Calu3 (cell line): ENCODE data around the gene KLK5. TPM values are rescaled to one million over a fixed set of nuclear protein-coding genes. Genes with fewer than 3 reads are reported as not detected.
A peak's percentile ranks its signal among the peaks of the same experiment; 100 is the strongest.

Source experiments
- Bru-seq: library from RNA; stranded (reverse); fragments of 400-500 nt; gene quantifications from one replicate; lab custom pipeline; 2021; lab: Mats Ljungman, UMichigan
- BruChase-seq, 2 experiments: library from RNA; stranded (reverse); fragments of 400-500 nt; gene quantifications; one replicate each; lab custom pipeline; 2021; lab: Mats Ljungman, UMichigan
- BruUV-seq: library from RNA; stranded (reverse); fragments of 400-500 nt; replicated peaks from 2 replicates; lab custom pipeline; 2021; lab: Mats Ljungman, UMichigan
- CTCF ChIA-PET: fragments of 300-600 bp; sonication (Branson Sonifier 250); formaldehyde crosslinking; loops from one replicate; lab custom pipeline; 2022; ENCODE audit warnings: antibody characterized with exemption; lab: Charles Lee
- DNase-seq: peaks from one replicate; pipeline ENCODE4 v3.0.0; 2022
- H3K27ac Mint-ChIP-seq: one replicate; pipeline ENCODE4 v1.8.0; 2022; ENCODE audit warnings: mixed read lengths; ENCODE audit not compliant: unreplicated experiment
- H3K27me3 Mint-ChIP-seq: one replicate; pipeline ENCODE4 v1.8.0; 2022; ENCODE audit warnings: mixed read lengths; ENCODE audit not compliant: unreplicated experiment
- H3K36me3 Mint-ChIP-seq: one replicate; pipeline ENCODE4 v1.8.0; 2022; ENCODE audit warnings: mild to moderate bottlenecking, moderate library complexity, mixed read lengths; ENCODE audit not compliant: insufficient read depth, unreplicated experiment
- H3K4me1 Mint-ChIP-seq: one replicate; pipeline ENCODE4 v1.8.0; 2022; ENCODE audit warnings: mild to moderate bottlenecking, low read depth, mixed read lengths; ENCODE audit not compliant: unreplicated experiment
- H3K4me3 Mint-ChIP-seq: one replicate; pipeline ENCODE4 v1.8.0; 2022; ENCODE audit warnings: mild to moderate bottlenecking, low read depth, moderate library complexity, mixed read lengths; ENCODE audit not compliant: unreplicated experiment
- H3K9me3 Mint-ChIP-seq: one replicate; pipeline ENCODE4 v1.8.0; 2022; ENCODE audit warnings: low read depth, mixed read lengths; ENCODE audit not compliant: unreplicated experiment
- intact Hi-C: fragments of 100-400 bp; cut with micrococcal nuclease; formaldehyde crosslinking; loops from one replicate; pipeline ENCODE4 v1.10.0; 2022; ENCODE audit not compliant: unreplicated experiment
- long read RNA-seq: library from polyadenylated mRNA; stranded (forward); transcript quantifications from one replicate; pipeline ENCODE4 v2.0.0, GENCODE V29; 2022
- total RNA-seq: library from RNA; stranded (reverse); gene quantifications from 2 replicates; pipeline ENCODE4 v1.2.3, GENCODE V29; 2022
- TF ChIP-seq, protein P1 (sequence below): fragments of 200-600 bp; IDR thresholded peaks from one replicate; pipeline ENCODE4 v1.8.0; 2022; ENCODE audit warnings: antibody characterized with exemption; ENCODE audit not compliant: unreplicated experiment

Gene KLK5
- 0.24 and 0.38 TPM in 2 replicates for total RNA-seq
- percentile 20 among the genes with signal in this experiment for Bru-seq, nascent RNA
- BruChase-seq, experiment 1, labeled RNA remaining after a 6-hour chase = percentile 11 among the genes with signal in this experiment
- percentile 8 among the genes with signal in this experiment for BruChase-seq, experiment 2, labeled RNA remaining after a 2-hour chase
- long read RNA-seq = 0 reads

GRCh38 chr19:50952910-50953309 is at the start of gene KLK5:
TSS of gene KLK5 (minus strand) at chr19:50953038. CDS start at chr19:50952657, 381 bp downstream.
- Mint-ChIP-seq H3K27ac (peak within 1 kb of the TSS; percentile 0), H3K9me3 (no peaks in the 10 kb centered on the region), H3K36me3 (peaks cover 9% of the 10 kb centered on the region), H3K27me3 (peaks cover 43% of the 10 kb centered on the region), H3K4me1 (peaks cover 10% of the 10 kb centered on the region), H3K4me3 (no peak within 1 kb of the TSS)
- CTCF ChIA-PET = no interaction called here
- DNase-seq = no peak
- intact Hi-C loops = no loop called here
- TF ChIP-seq, protein P1, sequence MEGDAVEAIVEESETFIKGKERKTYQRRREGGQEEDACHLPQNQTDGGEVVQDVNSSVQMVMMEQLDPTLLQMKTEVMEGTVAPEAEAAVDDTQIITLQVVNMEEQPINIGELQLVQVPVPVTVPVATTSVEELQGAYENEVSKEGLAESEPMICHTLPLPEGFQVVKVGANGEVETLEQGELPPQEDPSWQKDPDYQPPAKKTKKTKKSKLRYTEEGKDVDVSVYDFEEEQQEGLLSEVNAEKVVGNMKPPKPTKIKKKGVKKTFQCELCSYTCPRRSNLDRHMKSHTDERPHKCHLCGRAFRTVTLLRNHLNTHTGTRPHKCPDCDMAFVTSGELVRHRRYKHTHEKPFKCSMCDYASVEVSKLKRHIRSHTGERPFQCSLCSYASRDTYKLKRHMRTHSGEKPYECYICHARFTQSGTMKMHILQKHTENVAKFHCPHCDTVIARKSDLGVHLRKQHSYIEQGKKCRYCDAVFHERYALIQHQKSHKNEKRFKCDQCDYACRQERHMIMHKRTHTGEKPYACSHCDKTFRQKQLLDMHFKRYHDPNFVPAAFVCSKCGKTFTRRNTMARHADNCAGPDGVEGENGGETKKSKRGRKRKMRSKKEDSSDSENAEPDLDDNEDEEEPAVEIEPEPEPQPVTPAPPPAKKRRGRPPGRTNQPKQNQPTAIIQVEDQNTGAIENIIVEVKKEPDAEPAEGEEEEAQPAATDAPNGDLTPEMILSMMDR = no peak
- BruUV-seq = no TSS peak

GRCh38 chr19:51002089-51002532 is 49.3 kb upstream of the KLK5 start:
- Mint-ChIP-seq H3K36me3 (peaks cover 24% of the 10 kb centered on the region), H3K9me3 (no peaks in the 10 kb centered on the region), H3K4me3 (peak overlapping the region; percentile 74), H3K4me1 (peaks cover 42% of the 10 kb centered on the region), H3K27ac (peak overlapping the region; percentile 80), H3K27me3 (peaks cover 49% of the 10 kb centered on the region)
- peak; percentile 34 for DNase-seq
- intact Hi-C loops = no loop called here
- BruUV-seq = no TSS peak
- CTCF ChIA-PET = interaction anchor here (0.6 to 2.5 kb wide), 9 partner anchors 10 to 277 kb away, joined by 3 to 24 read pairs (median 4); no protein-coding TSS in a partner anchor
- TF ChIP-seq, protein P1 = no peak

DNA sequence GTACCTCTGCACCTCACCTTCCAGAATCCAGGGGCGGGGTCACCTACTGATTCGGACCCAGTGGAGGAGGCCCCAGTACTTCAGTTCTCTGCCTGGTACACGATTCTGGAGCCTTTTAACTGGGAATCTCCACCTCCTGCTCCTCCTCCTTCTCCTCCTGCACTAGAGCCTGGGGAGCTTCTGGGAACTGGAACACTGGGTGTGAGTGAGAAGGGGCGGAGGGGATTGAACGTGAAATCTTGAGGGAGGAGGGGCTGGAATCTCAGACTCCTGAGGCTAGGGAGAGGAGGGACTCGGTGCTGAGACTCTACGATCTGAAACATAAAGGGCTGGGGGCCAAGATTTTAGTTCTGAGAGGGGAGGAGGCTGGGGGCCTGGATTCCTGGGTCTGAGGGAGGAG is 48.7 kb upstream of the KLK5 start, which contains the start of gene KLK8:
Gene KLK8 (minus strand): TSS at position 90 of the 400 bp plus-strand sequence. CDS start 437 bp downstream, outside the sequence.
- TF ChIP-seq, protein P1 = no peak
- peaks cover 26% of the 10 kb centered on the region for H3K36me3 Mint-ChIP-seq
- H3K9me3 Mint-ChIP-seq = no peaks in the 10 kb centered on the region
- intact Hi-C loops = no loop called here
- H3K27ac Mint-ChIP-seq = peak within 1 kb of the TSS; percentile 80
- CTCF ChIA-PET = interaction anchor here (0.8 to 2.5 kb wide), 3 partner anchors 10 to 16 kb away, joined by 5 to 24 read pairs (median 10); no protein-coding TSS in a partner anchor
- H3K27me3 Mint-ChIP-seq = peaks cover 43% of the 10 kb centered on the region
- no TSS peak for BruUV-seq
- no peak for DNase-seq
- peak within 1 kb of the TSS; percentile 74 for H3K4me3 Mint-ChIP-seq
- peaks cover 41% of the 10 kb centered on the region for H3K4me1 Mint-ChIP-seq

GRCh38 chr19:51000981-51001380 is 48.1 kb upstream of the KLK5 start:
- intact Hi-C loops = no loop called here
- H3K27ac Mint-ChIP-seq = peak overlapping the region; percentile 46
- H3K27me3 Mint-ChIP-seq = peaks cover 38% of the 10 kb centered on the region
- H3K4me3 Mint-ChIP-seq = peak overlapping the region; percentile 74
- no peak for DNase-seq
- BruUV-seq = no TSS peak
- H3K4me1 Mint-ChIP-seq = peaks cover 36% of the 10 kb centered on the region
- CTCF ChIA-PET = interaction anchor here (1.4 to 2.5 kb wide), 3 partner anchors 9 to 32 kb away, joined by 4 to 24 read pairs (median 10); partner anchors contain the start of gene KLK6
- TF ChIP-seq, protein P1 = no peak
- peaks cover 21% of the 10 kb centered on the region for H3K36me3 Mint-ChIP-seq
- H3K9me3 Mint-ChIP-seq = no peaks in the 10 kb centered on the region
